HG03139 (cell line): Measurements from ENCODE around the gene NRARP.
"Not testable (repeated sequence)": the region's sequence is repeated elsewhere in the genome, so short reads cannot be mapped to it uniquely, and the experiment has no call there.

Experiments used
- ATAC-seq: cut with Tn5 transposase; IDR thresholded peaks from one replicate; pipeline ENCODE4 v1.9.1; 2021; ENCODE audit not compliant: unreplicated experiment

The NRARP gene

GRCh38 chr9:137302118-137302448, at the start of gene NRARP:
Gene NRARP, minus strand, starts transcription at chr9:137302271. Its CDS starts 343 bp downstream, at chr9:137301928.
- peak; percentile 64 for ATAC-seq

DNA sequence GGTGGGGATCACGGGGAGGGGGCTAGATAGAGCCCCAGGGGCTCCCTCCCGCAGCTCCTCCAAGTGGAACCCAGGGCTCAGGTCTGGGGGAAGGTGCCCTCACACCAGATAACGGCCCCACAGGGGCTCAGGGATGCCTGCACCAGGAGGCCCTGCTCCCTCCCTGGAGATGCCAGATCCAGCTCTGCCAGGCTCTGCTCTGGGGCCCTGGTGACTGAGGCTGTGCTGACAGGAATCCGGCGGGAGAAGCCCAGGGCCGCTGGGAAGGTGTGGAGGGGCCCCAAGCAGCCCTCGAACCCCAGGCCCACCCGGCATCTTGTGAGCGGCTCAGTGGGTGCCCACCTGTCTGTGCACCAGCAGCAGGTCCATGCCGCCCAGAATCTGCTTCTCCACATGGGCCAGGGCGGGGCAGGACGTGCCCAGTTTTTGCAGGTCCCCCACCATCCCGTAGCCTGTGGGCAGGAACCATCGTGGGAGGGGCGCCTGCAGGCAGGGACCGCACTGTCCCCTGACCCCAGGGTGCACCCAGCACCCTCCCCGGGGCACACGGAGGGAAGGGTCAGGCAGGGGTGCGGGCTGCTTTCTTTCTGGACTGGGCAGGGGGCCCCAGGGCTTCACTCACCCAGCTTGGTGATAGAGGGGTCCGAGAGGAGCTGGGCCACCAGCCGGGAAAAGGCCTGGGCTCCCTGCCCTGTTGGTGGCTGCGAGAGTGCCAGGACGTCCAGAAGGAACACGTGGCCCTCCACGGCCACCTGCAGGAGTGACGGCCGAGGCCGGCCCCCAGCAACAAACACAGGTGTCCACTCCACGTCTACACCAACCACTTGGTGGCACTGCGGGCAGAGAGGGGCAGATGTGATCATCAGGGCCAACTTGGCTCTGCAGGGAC, 48.9 kb upstream of the NRARP start:
- no peak for ATAC-seq

DNA sequence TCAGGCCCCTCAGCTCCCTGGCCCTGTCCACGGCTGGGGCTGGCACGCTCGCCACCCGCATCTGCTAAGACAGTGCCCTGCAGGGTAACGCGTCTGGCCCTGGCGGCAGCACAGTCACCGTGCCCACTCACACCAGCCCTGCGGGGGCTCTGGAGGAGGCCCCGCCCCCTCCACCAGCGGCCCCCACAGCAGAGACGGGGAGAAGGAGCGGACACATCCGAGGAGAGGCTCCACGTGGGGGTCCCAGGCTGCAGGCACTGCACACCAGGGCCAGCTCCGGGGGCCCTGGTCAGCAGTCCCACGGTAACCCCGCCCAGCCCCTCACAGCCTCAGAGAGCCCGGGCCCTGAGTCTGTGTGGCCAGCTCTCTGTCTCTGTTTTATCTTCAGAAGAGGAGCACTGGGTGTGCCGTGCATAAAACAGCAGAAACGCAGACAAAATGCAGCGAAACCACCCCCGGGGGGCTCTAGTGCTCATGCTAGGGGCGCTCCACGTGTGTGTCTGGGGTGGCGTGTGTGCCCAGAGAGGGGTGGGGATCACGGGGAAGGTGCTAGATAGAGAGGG, 47.5 kb upstream of the NRARP start:
- ATAC-seq, result no peak

- no peak for ATAC-seq
These were observed 46.8 kb upstream of the NRARP start for GRCh38 chr9:137348769-137349470.

DNA sequence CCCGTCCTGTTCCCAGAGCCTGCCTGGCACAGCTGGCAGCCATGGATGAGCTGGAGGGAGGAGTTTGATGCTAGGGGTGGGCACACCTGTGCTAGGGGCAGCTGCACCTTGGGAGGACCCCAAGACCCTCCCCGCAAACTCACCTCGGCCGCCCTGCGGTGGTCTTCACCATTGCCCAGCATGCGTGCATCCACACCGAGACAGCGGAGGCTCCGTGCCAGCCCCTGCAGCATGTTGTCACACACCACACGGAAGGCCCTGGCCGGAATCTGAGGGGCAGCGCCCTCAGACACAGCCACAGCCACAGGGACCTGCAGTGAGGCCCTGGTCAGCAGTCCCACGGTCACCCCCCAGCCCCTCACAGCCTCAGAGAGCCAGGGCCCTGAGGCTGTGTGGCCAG, 45.9 kb upstream of the NRARP start:
- ATAC-seq, result no peak

DNA sequence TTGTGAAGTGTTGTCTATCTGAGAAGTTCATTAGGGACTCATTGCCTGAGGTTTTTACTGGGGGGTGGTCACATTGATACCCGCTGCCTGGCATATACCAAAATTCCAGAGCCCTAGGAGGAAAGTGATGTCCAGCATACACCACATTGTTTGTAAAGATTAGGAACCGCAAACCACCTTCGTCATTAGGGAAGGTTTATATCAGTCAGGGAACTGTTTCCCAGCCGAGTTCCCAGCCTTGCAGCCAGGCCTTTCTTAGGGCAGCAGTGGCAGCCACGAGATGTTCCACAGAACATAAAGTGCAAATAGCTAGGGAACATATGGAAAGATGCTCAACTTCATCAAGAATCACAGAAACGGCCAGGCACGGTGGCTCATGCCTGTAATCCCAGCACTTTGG, 40.4 kb upstream of the NRARP start:
- no peak for ATAC-seq

DNA sequence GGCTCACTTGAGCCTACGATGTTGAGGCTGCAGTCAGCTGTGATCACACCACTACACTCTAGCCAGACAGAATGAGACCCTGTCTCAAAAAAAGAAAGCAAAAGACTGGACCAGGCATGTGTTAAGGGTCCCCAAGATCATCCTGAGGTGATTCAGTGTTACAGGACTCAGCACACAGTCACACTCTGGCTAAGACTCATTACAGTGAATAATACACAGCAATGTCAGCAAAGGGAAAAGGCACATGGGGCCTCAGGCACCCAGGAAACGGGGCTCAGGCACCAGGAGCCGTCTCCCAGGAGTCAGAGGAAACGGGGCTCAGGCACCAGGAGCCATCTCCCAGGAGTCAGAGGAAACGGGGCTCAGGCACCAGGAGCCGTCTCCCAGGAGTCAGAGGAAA, 39.2 kb upstream of the NRARP start:
- ATAC-seq, result no peak

- ATAC-seq, result not testable (repeated sequence)
These were observed 37.9 kb upstream of the NRARP start for GRCh38 chr9:137339908-137340462.

DNA sequence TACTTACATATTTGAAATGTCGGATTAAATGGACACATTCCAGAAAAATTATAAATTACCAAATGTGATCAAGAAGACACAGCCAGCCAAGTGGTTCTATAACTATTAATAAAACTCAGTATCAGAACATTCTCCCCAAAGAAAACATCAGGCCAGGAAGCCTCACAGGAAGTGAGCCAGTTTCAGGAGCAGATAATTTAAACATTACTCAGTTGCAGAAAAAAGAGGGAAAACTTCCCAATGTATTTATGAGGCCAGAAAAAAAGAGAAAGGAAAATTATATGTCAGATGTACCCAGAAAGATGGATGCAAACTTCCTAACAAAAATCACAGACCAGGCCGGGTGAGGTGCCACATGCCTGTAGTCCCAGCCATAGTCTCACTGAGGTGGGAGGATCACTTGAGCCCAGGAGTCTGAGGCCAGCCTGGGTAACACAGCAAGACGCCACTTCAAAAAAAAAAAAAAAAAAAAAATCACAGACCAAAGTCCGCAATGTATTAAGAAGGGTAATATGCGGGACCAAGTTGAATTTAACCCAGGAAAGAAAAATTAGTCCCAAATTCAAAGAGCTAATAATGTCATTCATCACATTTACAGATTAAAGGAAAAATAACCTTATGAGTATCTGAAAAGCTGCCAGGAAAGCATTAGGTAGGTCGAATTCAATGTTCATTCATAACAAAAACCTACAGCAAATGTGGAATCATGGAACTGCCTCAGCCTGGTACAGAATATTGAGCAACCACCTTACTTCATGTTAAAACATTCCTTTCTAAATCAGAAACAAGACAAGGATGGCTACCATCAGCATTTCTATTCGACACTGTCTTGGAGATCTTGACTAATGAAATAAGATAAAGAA, 37.2 kb upstream of the NRARP start:
- ATAC-seq, result no peak

- no peak for ATAC-seq
These were observed 34.7 kb upstream of the NRARP start for GRCh38 chr9:137336735-137337134.

DNA sequence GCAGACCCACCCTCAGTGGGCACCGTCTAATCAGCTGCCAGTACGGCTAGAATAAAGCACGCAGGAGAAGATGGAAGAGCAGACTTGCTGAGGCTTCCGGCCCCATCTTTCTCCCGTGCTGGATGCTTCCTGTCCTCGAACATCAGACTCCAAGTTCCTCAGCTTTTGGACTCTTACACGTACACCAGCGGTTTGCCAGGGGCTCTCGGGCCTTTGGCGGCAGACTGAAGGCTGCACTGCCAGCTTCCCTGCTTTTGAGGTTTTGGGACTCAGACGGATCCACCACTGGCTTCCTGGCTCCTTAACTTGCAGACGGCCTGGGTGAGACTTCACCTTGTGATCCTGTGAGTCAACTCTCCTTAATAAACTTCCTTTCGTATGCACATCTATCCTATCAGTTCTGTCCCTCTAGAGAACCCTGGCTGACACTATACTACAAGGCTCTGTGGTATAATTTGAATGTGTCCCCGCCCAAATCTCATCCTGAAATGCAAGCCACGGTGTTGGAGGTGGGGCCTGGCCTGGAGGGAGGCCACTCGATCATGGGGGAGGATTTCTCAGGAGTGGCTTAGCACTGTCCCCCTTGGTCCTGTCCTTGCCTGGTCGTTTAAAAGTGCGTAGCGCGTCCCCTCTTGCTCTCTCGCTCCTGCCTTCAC, 31.1 kb upstream of the NRARP start:
- no peak for ATAC-seq

- ATAC-seq, result no peak
These were observed 29.9 kb upstream of the NRARP start for GRCh38 chr9:137331929-137332328.

- no peak for ATAC-seq
These were observed 28.6 kb upstream of the NRARP start for GRCh38 chr9:137330689-137331088.

DNA sequence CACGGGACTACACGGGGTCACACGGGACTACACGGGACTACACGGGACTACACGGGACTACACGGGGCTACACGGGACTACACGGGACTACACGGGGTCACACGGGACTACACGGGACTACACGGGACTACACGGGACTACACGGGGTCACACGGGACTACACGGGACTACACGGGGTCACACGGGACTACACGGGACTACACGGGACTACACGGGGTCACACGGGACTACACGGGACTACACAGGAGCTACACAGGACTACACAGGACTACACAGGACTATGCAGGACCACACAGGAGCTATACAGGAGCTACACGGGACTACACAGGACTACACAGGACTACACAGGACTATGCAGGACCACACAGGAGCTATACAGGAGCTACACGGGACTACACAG, 27.5 kb upstream of the NRARP start:
- ATAC-seq, result not testable (repeated sequence)

GRCh38 chr9:137327641-137328550, 25.8 kb upstream of the NRARP start:
- ATAC-seq, result not testable (repeated sequence)

- ATAC-seq, result no peak
These were observed 24.5 kb upstream of the NRARP start for GRCh38 chr9:137326445-137327065.

- no peak for ATAC-seq
These were observed 23.7 kb upstream of the NRARP start for GRCh38 chr9:137325799-137326198.

DNA sequence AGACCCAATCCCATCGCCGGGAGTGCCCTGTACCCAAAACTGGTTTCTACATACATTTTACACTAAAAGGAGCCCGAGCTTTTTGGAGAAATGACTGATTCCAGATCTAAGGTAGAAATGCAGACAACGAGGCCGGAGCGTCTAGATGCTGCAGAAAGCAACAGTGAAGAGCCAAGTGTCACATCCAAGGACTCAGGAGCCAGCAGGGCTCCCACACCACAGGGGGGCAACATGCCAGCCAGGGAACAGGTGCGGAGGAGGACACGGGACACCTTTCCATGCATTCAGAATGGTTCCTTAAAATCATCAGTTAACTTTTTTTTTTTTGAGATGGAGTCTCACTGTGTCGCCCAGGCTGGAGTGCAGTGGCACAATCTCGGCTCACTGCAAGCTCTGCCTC, 23.1 kb upstream of the NRARP start:
- ATAC-seq, result no peak
